Mucosa of descending colon (tissue), 3 donors: ENCODE results near the gene TFCP2L1. TPM values are rescaled to one million over a fixed set of nuclear protein-coding genes. Genes with fewer than 3 reads are reported as not detected.

Experiments used
- ATAC-seq: fragments of 200-7000 bp; cut with Tn5 transposase; one replicate; pipeline ENCODE4 v1.9.1; 2020; ENCODE audit warnings: mild to moderate bottlenecking, moderate library complexity
- DNase-seq, 3 donors: peaks; one replicate each; pipeline ENCODE4 v3.0.0-alpha.2; 2020
- H3K36me3 ChIP-seq: fragments of 200-600 bp; one replicate; pipeline ENCODE4 v1.8.0; 2021; ENCODE audit warnings: low read depth, mild to moderate bottlenecking
- H3K4me1 ChIP-seq: fragments of 200-600 bp; one replicate; pipeline ENCODE4 v1.8.0; 2021; ENCODE audit warnings: low read depth, mild to moderate bottlenecking
- H3K4me3 ChIP-seq: fragments of 200-600 bp; one replicate; pipeline ENCODE4 v1.8.0; 2021; ENCODE audit warnings: mild to moderate bottlenecking
- H3K9me3 ChIP-seq: fragments of 200-600 bp; one replicate; pipeline ENCODE4 v1.8.0; 2021; ENCODE audit warnings: mild to moderate bottlenecking
- intact Hi-C, 2 donors: fragments of 100-400 bp; cut with DNase I in 1 of 2; cut with micrococcal nuclease in 1 of 2; formaldehyde crosslinking; loops; one replicate each; pipeline versions ENCODE4 v1.11.0 to v1.11.1; 2022; cut with DNase I, micrococcal nuclease
- total RNA-seq, 3 donors: library from RNA; stranded (reverse); fragmentation: NEBNext Ultra II Directional in 2 of 3; extraction: Animal tissue kit (Norgen Biotek cat#: 25700) in 2 of 3; gene quantifications; one replicate each; pipeline versions ENCODE4 v1.2.1 to v1.2.4, GENCODE V29; 2021 to 2023
- TF ChIP-seq, protein P1 (sequence below): fragments of 200-600 bp; IDR thresholded peaks from one replicate; pipeline ENCODE4 v1.8.0; 2022; ENCODE audit warnings: antibody characterized with exemption, mild to moderate bottlenecking
- donor health status: DM: no; HTN: no; CAD: no; lungs with moderate emphysema.
- donor health status: DM: no; HTN: no; CAD: no.
- donor health status: DM: no; HTN: yes; CAD: no.

Gene TFCP2L1
- total RNA-seq, 3 donors from 2014 or later: 46.9 to 111 (median 107) TPM

DNA sequence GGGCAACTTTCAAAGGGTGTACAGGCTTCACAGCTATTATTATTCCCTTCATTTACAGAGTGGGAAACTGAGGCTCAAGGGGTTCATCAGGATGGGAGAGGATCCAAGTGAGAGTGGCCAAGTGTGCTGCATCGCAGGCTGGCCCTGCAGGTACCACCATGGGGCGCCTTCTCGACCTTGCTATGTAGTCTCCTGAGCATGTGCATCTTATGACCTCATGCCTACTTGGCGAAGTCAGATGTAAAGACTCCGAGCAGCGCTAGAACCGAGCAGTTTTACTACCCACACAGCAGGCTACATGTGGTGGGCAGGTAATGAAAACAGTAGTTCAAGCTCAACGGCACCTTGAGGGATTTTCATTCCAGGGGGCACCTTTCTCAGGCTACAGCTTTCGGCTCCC, 42.0 kb downstream of the TFCP2L1 start:
- intact Hi-C loops: no loop called here
- H3K9me3 ChIP-seq: no peaks in the 10 kb centered on the region
- peaks cover 2% of the 10 kb centered on the region for H3K4me1 ChIP-seq
- H3K36me3 ChIP-seq: peaks cover 15% of the 10 kb centered on the region
- H3K4me3 ChIP-seq: no peak overlapping the region
- ATAC-seq: no peak
- no peak for DNase-seq
- TF ChIP-seq, protein P1, sequence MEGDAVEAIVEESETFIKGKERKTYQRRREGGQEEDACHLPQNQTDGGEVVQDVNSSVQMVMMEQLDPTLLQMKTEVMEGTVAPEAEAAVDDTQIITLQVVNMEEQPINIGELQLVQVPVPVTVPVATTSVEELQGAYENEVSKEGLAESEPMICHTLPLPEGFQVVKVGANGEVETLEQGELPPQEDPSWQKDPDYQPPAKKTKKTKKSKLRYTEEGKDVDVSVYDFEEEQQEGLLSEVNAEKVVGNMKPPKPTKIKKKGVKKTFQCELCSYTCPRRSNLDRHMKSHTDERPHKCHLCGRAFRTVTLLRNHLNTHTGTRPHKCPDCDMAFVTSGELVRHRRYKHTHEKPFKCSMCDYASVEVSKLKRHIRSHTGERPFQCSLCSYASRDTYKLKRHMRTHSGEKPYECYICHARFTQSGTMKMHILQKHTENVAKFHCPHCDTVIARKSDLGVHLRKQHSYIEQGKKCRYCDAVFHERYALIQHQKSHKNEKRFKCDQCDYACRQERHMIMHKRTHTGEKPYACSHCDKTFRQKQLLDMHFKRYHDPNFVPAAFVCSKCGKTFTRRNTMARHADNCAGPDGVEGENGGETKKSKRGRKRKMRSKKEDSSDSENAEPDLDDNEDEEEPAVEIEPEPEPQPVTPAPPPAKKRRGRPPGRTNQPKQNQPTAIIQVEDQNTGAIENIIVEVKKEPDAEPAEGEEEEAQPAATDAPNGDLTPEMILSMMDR: no peak

- TF ChIP-seq, protein P1: no peak
- intact Hi-C loops: no loop called here
- no peak for ATAC-seq
Measured at GRCh38 chr2:121242175-121242875, 42.7 kb downstream of the TFCP2L1 start.

DNA sequence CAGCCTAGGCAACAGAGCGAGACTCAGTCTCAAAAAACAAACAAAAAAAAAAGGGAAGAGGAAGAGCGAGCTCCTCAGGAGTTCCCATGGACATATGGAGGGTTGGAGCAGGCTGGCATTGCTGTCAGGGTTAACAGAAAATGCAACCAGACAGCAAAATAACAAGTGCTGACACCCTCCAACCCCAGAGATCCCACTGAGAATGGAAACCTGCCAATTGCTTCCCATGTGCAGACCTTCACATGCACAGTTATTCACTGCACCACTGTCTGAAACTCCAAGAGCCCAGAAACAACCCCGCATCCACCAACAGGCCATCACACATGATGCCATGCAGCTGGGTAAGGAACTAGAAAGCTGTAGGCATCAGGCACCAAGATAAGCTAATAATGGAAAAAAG, 43.5 kb downstream of the TFCP2L1 start:
- peaks cover 11% of the 10 kb centered on the region for H3K36me3 ChIP-seq
- peaks cover 2% of the 10 kb centered on the region for H3K4me1 ChIP-seq
- intact Hi-C loops: no loop called here
- no peak for ATAC-seq
- no peak overlapping the region for H3K4me3 ChIP-seq
- no peak for DNase-seq
- no peaks in the 10 kb centered on the region for H3K9me3 ChIP-seq
- TF ChIP-seq, protein P1: no peak

More at GRCh38 chr2:121242175-121242875, 42.7 kb downstream of the TFCP2L1 start:
- DNase-seq: no peak
- Histone ChIP-seq H3K9me3 (no peaks in the 10 kb centered on the region), H3K4me1 (peaks cover 2% of the 10 kb centered on the region), H3K36me3 (peaks cover 15% of the 10 kb centered on the region), H3K4me3 (no peak overlapping the region)

GRCh38 chr2:121240436-121240835, 44.6 kb downstream of the TFCP2L1 start:
- Histone ChIP-seq H3K4me1 (no peaks in the 10 kb centered on the region), H3K36me3 (peaks cover 11% of the 10 kb centered on the region), H3K4me3 (no peak overlapping the region), H3K9me3 (no peaks in the 10 kb centered on the region)
- no peak for ATAC-seq
- intact Hi-C loops: no loop called here
- TF ChIP-seq, protein P1: no peak
- DNase-seq: no peak

- DNase-seq (no peak), ATAC-seq (no peak)
- intact Hi-C loops: no loop called here
- Histone ChIP-seq H3K9me3 (no peaks in the 10 kb centered on the region), H3K4me1 (no peaks in the 10 kb centered on the region), H3K4me3 (no peak overlapping the region), H3K36me3 (peaks cover 11% of the 10 kb centered on the region)
- TF ChIP-seq, protein P1: no peak
Measured at GRCh38 chr2:121239969-121240368, 45.0 kb downstream of the TFCP2L1 start.
